Measurements from ENCODE around the gene SMAD6. TPM values are rescaled to one million over a fixed set of nuclear protein-coding genes. Genes with fewer than 3 reads are reported as not detected.

The SMAD6 gene
- total RNA-seq, 6 experiments from 2014 or later = 10.5 to 17.2 (median 12.3) TPM

DNA sequence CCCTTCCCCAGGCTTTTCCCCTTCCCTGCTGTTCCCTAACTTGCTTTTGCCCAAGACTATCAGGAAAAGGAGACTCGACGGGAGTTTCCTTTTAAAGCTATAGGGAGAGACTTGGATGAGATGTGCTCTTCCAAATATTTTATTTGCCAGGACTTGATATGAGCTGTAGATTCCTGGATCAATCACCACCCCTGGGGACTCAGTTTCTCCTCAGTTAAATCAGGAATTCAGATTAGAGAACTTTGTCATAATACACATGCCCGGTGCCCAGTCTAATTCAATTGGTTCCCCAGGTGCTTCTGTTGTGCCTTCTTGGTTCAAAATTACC is 46.6 kb downstream of the SMAD6 start:
- no peak for DNase-seq
- intact Hi-C loops (cut with DNase I) = no loop called here
- H3K27ac ChIP-seq = no peak overlapping the region
- H3K27me3 ChIP-seq = no peaks in the 10 kb centered on the region
- no peak overlapping the region for H3K4me3 ChIP-seq
- no peaks in the 10 kb centered on the region for H3K9me3 ChIP-seq
- TF ChIP-seq CTCF (IDR thresholded peaks at IDR 0.05) = no peak
- no peak for TF ChIP-seq POLR2A (IDR thresholded peaks at IDR 0.05)
- no peak for ATAC-seq
- no peaks in the 10 kb centered on the region for H3K36me3 ChIP-seq
- peaks cover 0 to 10% (median 4%) of the 10 kb centered on the region in 4 donors for H3K4me1 ChIP-seq
- WGBS (ENCODE audit: insufficient coverage, low coverage, low lambda C conversion rate, missing lambda C conversion rate) = 63% methylated on average over 3 of the region's 3 CpGs

- no peaks in the 10 kb centered on the region for H3K9me3 ChIP-seq
- DNase-seq (peak in 2 of 3 donors; percentile 22 to 33), ATAC-seq (peak; percentile 34 to 60 (median 50))
- peaks cover 0 to 10% (median 4%) of the 10 kb centered on the region in 4 donors for H3K4me1 ChIP-seq
- H3K4me3 ChIP-seq = no peak overlapping the region
- intact Hi-C loops (cut with DNase I) = no loop called here
- no peak overlapping the region for H3K27ac ChIP-seq
- H3K27me3 ChIP-seq = no peaks in the 10 kb centered on the region
- 33% methylated on average over 7 of the region's 8 CpGs for WGBS (ENCODE audit: insufficient coverage, low coverage, low lambda C conversion rate, missing lambda C conversion rate)
- no peaks in the 10 kb centered on the region for H3K36me3 ChIP-seq
- TF ChIP-seq POLR2A (IDR thresholded peaks at IDR 0.05) (no peak), CTCF (IDR thresholded peaks at IDR 0.05) (no peak)
These were observed 48.0 kb downstream of the SMAD6 start for GRCh38 chr15:66749841-66750575.

- H3K4me1 ChIP-seq = peaks cover 0 to 10% (median 4%) of the 10 kb centered on the region in 4 donors
- no peak for TF ChIP-seq POLR2A (IDR thresholded peaks at IDR 0.05)
- WGBS (ENCODE audit: insufficient coverage, low coverage, low lambda C conversion rate, missing lambda C conversion rate) = 72% methylated on average over 3 of the region's 9 CpGs
- ATAC-seq (no peak), DNase-seq (peak in 2 of 3 donors; percentile 12 to 38)
- H3K4me3 ChIP-seq = no peak overlapping the region
- no peaks in the 10 kb centered on the region for H3K9me3 ChIP-seq
- intact Hi-C loops (cut with DNase I) = no loop called here
- H3K27me3 ChIP-seq = no peaks in the 10 kb centered on the region
- no peaks in the 10 kb centered on the region for H3K36me3 ChIP-seq
- no peak overlapping the region for H3K27ac ChIP-seq
These were observed 48.6 kb downstream of the SMAD6 start for GRCh38 chr15:66750609-66751008.

- Histone ChIP-seq H3K36me3 (no peaks in the 10 kb centered on the region), H3K9me3 (no peaks in the 10 kb centered on the region), H3K4me3 (no peak overlapping the region), H3K27ac (no peak overlapping the region), H3K27me3 (no peaks in the 10 kb centered on the region), H3K4me1 (peaks cover 0 to 10% (median 4%) of the 10 kb centered on the region in 4 donors)
- TF ChIP-seq POLR2A (IDR thresholded peaks at IDR 0.05) = no peak
- TF ChIP-seq CTCF (IDR thresholded peaks at IDR 0.05) = no peak
- intact Hi-C loops (cut with DNase I) = no loop called here
- peak; percentile 44 to 67 (median 52) for ATAC-seq
- 32% methylated on average over 5 of the region's 7 CpGs for WGBS (ENCODE audit: insufficient coverage, low coverage, low lambda C conversion rate, missing lambda C conversion rate)
- DNase-seq = peak in 2 of 3 donors; percentile 38 to 60
These were observed 49.5 kb downstream of the SMAD6 start for GRCh38 chr15:66751579-66751978.

DNA sequence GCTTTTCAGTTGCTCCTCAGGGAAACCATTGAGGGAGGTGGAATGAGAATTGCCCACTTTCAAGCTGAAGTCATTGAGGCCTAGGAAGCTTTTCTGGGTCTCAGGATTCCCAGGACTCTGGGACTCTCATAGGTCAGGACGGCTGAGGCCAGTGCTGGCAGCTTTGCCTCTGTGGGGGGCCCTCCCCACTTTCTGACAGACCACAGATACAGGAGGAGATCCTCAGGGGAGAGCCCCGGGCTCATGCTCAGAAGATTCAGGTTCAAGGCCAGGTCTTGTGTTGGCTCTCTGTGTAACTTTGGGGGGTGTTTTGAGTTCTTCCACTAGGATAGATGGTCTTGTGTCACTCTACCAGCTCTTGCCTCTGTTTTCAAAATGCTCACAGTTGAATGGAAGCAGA is 50.0 kb downstream of the SMAD6 start:
- H3K4me1 ChIP-seq = peaks cover 0 to 8% (median 3%) of the 10 kb centered on the region in 4 donors

More for the DNA sequence above, 50.0 kb downstream of the SMAD6 start:
- ATAC-seq (no peak), DNase-seq (peak in 2 of 3 donors; percentile 5 to 24)
- no peaks in the 10 kb centered on the region for H3K27me3 ChIP-seq
- H3K9me3 ChIP-seq = no peaks in the 10 kb centered on the region
- no peak overlapping the region for H3K4me3 ChIP-seq
- peak overlapping the region in 1 of 3 donors; percentile 36 for H3K27ac ChIP-seq
- no peaks in the 10 kb centered on the region for H3K36me3 ChIP-seq
- WGBS (ENCODE audit: insufficient coverage, low coverage, low lambda C conversion rate, missing lambda C conversion rate) = 90% methylated on average over 2 of the region's 2 CpGs
- intact Hi-C loops (cut with DNase I) = no loop called here
- no peak for TF ChIP-seq POLR2A (IDR thresholded peaks at IDR 0.05)
- TF ChIP-seq CTCF (IDR thresholded peaks at IDR 0.05) = no peak

Measured in right lobe of liver (tissue), 6 donors.